Activated T-helper 1 cell treated with Interleukin-2 at 50 U/mL for 16 hours (primary cell): ENCODE results near the gene SYNJ2.
"Not testable (repeated sequence)": the region's sequence is repeated elsewhere in the genome, so short reads cannot be mapped to it uniquely, and the experiment has no call there.

Experiments used
- DNase-seq: peaks from one replicate; pipeline ENCODE4 v3.0.0-alpha.2; 2020; ENCODE audit warnings: low read depth

The SYNJ2 gene, protein sequence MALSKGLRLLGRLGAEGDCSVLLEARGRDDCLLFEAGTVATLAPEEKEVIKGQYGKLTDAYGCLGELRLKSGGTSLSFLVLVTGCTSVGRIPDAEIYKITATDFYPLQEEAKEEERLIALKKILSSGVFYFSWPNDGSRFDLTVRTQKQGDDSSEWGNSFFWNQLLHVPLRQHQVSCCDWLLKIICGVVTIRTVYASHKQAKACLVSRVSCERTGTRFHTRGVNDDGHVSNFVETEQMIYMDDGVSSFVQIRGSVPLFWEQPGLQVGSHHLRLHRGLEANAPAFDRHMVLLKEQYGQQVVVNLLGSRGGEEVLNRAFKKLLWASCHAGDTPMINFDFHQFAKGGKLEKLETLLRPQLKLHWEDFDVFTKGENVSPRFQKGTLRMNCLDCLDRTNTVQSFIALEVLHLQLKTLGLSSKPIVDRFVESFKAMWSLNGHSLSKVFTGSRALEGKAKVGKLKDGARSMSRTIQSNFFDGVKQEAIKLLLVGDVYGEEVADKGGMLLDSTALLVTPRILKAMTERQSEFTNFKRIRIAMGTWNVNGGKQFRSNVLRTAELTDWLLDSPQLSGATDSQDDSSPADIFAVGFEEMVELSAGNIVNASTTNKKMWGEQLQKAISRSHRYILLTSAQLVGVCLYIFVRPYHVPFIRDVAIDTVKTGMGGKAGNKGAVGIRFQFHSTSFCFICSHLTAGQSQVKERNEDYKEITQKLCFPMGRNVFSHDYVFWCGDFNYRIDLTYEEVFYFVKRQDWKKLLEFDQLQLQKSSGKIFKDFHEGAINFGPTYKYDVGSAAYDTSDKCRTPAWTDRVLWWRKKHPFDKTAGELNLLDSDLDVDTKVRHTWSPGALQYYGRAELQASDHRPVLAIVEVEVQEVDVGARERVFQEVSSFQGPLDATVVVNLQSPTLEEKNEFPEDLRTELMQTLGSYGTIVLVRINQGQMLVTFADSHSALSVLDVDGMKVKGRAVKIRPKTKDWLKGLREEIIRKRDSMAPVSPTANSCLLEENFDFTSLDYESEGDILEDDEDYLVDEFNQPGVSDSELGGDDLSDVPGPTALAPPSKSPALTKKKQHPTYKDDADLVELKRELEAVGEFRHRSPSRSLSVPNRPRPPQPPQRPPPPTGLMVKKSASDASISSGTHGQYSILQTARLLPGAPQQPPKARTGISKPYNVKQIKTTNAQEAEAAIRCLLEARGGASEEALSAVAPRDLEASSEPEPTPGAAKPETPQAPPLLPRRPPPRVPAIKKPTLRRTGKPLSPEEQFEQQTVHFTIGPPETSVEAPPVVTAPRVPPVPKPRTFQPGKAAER (N-terminal part only)

DNA sequence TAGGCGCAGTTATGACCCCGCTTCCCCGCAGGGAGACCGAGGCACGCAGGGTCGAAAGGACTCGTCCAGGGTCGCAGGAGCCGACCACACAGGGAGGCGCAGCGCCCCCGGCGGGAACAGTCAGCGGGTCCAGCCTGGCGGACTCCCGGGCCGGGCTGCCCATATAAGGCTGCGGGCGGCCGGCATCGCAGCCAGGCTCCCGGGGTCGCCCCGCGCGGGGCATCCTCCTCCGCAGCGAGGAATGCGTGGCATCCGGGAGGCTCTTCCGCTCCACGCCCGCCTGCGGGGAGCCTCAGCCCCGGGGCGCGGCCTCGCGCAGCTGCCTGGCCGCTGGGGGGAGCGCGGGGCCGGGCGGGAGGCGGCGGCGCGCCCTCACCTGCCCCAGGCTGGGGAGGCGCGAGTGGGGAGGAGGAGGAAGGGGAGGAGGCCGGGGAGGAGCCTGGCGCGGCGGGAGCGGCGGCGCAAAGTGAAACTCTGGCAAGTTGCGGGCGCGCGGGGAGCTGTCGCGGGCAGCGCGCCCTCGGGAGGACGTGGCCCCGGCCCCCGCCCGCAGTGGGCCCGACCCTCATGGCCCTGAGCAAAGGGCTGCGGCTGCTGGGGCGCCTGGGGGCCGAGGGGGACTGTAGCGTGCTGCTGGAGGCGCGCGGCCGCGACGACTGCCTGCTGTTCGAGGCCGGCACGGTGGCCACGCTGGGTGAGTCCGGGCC, at the start of gene SYNJ2:
Gene SYNJ2, plus strand, starts transcription at position 469 of the 707 bp plus-strand sequence. Its CDS starts 99 bp downstream, at position 568.
- peak; percentile 78 for DNase-seq

DNA sequence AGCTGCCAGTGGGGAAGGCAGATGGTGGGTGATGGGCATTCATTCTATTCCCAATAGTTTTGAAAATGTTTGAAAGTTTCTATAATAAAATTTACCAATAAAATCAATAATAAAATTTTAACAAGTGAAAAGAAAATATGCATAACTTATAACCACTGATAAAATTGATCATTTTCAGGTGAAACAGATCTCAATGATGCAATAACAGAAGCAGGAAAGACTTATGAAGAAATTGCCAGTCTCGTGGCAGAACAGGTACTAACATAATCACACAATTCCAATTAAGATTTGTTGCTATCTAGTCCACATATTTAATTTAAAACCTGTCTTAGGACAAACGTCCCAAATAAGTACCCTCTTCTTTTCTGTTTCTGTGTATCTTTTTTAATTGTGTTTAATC, 45.9 kb upstream of the SYNJ2 start:
- DNase-seq, result no peak

DNA sequence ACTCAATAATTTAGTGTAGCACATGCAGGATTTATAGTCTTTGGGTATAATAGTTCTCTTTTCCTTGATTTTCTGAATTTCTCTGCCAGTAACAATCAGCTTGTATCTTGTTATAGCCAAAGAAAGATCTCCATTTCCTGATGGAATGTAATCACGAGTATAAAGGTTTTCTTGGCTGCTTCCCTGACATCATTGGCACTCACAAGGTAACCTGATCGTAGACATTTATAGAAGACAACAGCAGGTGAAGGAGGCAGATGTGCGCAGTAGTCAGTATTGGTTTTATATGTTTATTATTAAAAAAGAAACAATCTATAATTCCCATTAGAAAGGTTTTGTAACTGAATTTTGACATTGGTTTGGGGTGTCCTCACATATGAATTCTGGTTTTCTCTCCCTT, 44.3 kb upstream of the SYNJ2 start:
- no peak for DNase-seq

DNA sequence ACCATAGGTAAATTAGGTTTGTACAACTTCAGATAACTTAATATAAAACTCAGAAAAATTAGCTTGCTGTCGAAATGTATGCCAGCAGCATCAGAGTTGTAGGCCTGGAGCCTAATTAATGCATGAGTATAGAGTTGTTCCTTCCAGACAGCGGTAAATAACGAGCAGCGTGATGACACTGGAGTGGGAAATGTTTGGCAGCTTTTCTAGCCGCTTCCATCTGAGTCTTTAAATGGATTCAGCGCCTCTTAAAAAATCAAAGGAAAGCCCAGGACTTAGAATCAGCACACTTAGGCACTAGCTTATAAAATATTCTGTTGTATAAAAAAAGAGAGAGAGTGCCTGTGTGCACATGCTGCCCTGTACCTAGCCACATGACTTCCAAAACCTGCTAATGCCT, 43.7 kb upstream of the SYNJ2 start:
- no peak for DNase-seq

DNA sequence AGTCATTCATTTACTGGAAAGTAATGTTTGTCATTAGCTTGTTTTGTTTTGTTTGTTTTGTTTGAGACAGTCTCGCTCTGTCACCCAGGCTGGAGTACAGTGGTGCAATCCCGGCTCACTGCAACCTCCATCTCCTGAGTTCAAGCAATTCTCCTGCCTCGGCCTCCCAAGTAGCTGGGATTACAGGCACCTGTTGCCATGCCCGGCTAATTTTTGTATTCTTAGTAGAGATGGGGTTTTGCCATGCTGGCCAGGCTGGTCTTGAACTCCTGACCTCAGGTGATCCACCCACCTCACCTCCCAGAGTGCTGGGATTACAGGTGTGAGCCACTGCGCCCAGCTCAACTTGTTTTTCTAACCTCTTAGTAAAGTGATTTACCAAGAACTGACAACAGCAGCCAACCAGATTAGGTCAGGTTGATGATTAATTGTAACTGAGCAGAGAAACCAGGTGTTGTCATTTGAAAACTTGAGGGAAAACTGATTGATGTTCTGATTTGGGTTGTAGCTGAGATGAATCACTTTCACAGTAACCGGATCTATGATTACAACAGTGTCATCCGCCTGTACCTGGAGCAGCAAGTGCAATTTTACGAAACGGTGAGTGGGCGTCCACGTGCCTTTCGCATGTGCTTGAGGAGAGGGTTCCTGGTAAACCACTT, 41.2 kb upstream of the SYNJ2 start:
- not testable (repeated sequence) for DNase-seq

DNA sequence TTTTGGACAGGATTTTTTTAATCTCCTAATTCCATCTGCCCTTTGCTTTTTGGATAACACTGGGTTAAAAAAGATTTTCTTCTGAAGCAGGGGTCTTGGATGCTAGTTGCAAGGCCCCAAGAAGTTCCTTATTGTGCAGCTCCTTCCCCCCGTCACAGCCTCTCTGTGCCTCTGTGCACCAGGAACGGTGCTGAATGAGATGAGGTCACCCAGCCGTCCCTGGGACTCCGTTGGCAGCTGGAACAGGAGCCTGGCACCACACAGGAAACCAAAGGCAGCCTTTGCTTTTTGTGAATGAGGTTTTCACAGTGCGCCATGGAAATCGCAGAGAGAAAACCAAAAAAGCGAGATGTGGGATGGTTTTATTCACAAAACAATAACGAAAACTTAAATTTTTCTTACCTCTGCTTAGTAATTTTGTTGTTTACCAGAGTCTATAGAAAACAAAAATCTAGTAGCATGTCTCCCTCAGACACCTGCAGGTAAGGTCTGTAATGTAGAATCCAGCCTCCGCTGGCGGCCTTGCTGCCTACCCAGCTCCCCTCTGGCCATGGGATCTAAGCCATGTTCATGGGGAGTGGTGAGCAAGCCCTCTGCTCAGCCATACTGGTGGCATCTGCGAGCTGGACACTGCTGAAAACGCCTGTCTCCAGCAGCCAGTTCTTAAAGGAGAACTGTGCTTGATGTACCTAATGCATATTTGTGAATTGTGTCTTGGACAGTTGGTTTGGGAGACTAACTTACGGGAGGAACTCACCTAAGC, 40.4 kb upstream of the SYNJ2 start:
- DNase-seq, result no peak

DNA sequence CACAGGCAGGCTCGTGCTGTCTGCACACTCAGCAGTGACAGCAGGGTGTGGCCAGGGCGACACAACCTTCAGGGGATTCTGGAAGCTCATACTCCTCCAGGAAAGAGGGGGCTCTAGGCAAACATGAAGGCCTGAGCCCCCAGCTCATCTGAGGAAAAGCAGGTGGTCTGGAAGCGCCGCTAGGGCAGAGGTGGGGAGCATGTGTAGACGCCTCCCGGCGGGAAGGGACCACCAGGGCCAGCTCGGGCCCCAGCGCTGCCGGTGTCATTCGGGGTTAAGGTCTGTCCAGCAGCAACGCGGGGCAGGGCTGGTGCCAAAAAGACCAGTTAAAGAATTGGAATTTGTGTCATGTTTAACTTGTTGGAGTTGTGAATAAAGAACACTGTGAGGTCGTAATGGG, 39.3 kb upstream of the SYNJ2 start:
- no peak for DNase-seq

DNA sequence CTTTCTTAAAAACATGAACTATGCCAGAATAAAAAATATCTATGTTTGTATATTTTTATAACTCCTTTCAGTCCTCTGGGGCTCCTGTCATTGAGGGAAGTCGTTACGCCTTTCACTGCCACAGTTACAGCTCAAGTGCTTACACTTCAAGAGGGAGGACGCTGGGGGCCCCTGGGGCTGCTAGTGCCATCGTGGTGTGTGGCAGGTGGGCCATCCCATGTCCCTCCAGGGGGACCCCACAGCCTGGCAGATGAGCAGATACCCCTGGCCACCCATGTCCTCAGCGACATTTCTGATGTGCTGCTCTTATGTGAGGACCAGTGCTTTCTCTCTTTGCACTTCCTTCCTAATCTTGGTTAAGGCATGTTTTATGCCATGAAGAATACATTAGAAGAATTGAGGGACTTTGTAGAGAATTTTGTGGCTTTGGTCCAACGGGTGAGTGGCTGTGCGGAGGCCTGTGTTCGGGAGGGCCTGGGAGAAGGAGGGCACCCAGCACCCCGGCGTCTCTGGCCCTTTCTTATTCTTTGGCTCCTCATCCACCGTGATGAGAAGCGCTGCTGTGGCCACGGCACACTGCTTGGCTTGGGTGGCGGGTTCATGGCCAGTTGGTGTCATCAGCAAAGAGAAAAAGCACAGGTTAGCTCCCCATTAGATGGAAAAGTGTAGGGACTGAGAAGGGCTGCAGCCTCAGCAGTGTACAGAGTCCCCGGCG, 38.3 kb upstream of the SYNJ2 start:
- DNase-seq, result no peak

DNA sequence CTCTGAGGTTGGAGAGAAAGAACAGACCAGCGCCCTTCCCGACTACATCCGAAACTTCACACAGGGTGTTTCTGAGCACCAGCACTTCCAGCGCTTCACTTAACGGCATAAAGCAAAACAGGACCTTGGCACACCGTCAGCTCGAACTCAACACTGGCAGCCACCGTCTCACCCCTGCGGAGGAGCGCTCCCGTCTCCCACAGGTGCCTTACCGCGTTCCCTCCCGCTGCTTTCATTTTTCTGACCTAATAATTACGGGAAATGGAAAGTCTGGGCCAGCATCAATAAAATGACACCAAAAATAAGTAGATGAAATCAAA, 37.7 kb upstream of the SYNJ2 start:
- no peak for DNase-seq

DNA sequence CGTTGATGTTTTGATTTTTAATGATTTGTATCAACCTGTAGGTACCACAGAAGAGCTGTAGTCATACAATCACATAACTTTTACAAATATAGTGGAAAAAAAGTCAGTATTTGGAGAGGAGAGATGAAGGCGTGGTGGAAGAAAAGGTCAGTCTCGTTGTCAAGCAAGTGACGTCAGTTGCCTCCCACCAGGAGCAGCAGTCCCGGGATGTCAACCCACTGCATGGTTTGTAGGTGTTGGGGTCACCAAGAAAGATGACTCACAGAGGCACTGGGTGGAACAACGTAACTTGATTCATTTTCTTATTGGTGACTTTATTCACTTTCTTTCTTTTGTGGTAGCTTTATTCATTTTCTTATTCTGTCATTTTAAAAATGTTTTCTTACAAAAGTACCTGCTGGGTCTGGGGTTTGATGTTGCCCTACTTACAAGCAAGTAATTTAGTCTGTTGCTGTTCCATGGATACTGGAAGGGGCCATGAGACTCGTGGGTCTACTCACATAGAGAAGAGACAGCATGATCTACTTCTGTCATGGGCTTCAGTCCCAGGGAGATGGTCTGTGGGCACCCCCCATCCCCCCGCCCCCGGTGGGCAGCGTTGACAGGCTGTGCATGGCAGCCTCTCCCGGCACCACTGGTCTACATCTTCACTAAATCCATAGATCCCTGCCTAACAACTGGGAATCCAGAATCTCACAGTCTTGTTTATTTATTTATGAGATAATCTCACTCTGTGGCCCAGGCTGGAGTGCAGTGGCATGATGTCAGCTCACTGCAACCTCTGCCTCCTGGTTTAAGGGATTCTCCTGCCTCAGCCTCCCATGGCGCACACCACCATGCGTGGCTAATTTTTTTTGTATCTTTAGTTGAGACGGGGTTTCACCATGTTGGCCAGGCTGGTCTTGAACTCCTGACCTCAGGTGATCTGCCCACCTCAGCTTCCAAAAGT, 36.4 kb upstream of the SYNJ2 start:
- DNase-seq, result no peak

DNA sequence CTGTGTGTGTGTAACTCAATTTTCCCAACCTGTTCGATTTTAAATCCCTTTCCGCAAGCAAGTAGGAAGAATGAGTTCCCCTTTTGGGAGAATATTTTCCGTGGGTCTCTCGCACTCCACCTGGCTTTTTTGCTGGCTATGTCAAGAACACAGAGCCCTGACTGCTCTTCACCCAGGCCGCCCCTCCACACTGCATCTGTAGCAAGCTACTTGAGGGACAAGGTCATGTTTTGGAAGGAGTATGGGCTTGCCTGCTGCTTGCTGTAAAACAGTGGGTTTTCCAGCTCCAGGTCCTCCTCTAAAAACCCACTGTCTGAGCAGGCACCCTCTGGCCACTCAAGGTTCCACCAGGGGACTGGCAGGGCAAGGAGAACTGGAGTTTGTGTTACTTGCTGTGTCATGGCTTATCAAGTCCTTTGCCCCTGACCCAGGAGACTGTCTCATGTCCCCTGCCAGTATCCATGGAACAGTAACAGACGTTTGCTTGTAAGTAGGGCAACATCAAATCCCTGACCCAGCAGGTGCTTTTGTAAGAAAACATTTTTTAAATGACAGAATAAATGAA, 35.5 kb upstream of the SYNJ2 start:
- DNase-seq, result no peak

DNA sequence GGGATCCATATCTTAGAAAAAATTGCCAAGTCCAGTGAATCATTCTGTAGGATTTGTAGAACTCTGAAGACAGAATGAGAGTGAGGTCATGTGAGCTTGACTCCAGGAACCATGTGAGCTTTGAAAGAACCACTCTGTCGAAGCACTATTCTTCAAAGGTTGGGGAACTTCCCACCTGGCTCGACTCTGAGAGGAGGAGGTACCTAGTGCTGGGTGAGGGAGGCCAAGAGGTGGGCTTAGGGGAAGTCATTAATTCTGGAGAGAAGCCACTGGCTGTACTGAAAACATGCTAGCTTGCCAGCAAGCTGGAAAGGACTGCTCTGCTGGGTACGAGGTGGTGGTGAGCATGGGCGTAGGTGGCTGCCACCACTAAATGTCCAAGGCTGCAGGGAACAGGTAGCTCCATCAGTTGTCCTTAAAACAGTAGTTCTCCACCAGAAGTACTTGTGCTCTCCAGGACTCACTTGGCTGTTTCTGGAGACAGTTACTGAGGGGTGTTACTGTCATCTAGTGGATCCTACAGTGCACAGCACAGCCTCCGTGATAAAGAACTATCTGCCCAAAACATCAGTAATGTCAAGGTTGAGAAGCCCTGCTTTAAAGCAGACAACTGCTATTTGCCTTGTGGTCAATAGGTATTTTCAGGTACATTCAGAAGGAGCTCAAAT, 34.7 kb upstream of the SYNJ2 start:
- no peak for DNase-seq

DNA sequence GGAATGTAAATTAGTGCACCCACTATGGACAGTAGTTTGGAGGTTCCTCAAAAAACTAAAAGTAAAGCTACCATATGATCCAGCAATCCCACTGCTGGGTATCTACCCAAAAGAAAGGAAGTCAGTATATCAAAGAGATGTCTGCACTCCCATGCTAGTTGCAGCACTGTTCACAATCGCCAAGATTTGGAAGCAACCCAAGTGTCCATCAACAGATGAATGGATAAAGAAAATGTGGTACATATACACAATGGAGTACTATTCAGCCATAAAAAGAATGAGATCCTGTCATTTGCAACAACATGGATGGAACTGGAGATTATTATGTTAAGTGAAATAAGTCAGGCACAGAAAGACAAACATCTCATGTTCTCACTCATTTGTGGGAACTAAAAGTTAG, 30.8 kb upstream of the SYNJ2 start:
- DNase-seq, result not testable (repeated sequence)

DNA sequence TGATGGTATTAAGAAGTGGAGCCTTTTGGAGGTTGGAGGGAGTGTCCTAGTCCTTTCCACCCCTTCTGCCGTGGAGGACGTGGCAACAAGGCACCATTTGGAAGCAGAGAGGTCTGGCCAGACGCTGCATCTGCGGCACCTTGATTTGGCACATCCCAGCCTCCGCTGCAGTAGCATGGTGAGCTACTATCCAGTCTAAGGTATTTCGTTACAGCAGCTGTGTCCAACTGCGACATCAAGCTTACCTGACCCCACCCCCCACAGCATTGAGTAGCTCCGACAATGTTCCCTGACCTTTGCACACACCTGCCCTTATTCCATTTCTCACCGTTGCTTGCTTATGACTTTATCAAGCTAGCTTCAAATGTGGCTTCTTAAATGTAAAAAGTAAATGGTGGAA, 29.8 kb upstream of the SYNJ2 start:
- no peak for DNase-seq

DNA sequence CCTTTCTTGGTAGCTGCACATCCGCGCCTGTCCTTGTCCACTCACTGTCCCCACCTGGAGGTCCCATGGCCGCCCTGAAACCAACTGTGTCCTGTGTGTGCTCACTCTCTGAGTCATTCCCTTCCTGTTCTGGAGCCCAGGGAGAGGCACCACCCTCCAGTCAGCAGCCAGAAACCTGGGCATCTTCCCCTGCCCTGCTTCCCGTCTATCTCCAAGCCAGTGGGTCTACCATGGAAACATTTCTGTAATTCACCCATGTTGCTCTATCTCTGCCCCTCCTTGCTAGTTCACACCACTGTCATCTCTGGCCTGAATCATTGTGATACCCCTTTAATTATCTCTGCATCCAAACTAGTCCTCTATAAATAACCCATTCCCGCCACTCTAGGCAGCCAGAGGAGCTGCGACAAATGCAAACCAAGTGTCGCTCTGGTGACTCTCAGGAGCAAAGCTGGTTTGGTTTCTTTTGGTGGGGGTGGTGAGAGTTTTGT, 28.8 kb upstream of the SYNJ2 start:
- no peak for DNase-seq

DNA sequence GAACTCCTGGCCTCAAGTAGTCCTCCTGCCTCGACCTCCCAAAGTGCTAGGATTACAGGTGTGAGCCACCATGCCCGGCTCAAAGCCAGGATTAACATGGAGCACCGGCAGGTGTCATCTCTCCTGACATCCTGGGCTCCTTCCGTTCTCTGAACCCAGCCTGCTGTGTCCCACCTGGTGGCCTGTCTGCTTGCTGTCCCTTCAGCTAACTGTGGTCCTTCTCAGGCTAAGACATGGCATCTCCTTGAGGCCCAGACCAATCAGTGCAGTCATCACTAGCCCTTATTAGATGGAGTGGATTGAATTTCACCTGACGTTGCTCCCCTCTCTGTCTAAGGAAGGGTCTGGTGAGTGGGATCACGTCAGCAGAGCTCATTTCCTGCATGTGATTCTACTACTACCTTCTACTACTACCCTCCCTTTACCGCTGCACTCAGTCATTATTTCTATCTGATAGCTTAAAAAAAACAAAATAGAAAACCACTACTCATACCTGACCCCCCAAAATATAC, 28.0 kb upstream of the SYNJ2 start:
- DNase-seq, result no peak
